Renal cortex interstitium (tissue), 11 donors: ENCODE measurements around the gene POU4F3. TPM values are rescaled to one million over a fixed set of nuclear protein-coding genes. Genes with fewer than 3 reads are reported as not detected.

Source experiments
- DNase-seq, 11 donors: peaks; one replicate each; pipeline ENCODE4 v3.0.0-alpha.2; 2013; ENCODE audit warnings: low read depth in 9 of 11, low spot score in 4 of 11; ENCODE audit errors: extremely low read depth in 1 of 11
- polyA plus RNA-seq, 3 donors: library from polyadenylated mRNA; unstranded; fragments of 120-200 nt; gene quantifications; one replicate each; pipeline ENCODE4 v1.2.1, GENCODE V29; 2013; ENCODE audit not compliant: insufficient read length in 3 of 3

POU4F3 gene
- polyA plus RNA-seq, 3 donors = 0.17 to 0.22 (median 0.17) TPM

GRCh38 chr5:146337264-146337904, 1.3 kb upstream of the POU4F3 start:
- DNase-seq = no peak

- no peak for DNase-seq
Observed at GRCh38 chr5:146337928-146338327, 711 bp upstream of the POU4F3 start.

GRCh38 chr5:146339715-146340259, 1.1 kb downstream of the POU4F3 start:
- DNase-seq = no peak

- DNase-seq = peak; percentile 44 to 84 (median 76)
Observed at GRCh38 chr5:146340260-146341081, 1.8 kb downstream of the POU4F3 start.

- no peak for DNase-seq
Observed at GRCh38 chr5:146341854-146342253, 3.2 kb downstream of the POU4F3 start.

GRCh38 chr5:146342519-146342881, 3.9 kb downstream of the POU4F3 start:
- DNase-seq = no peak

- no peak for DNase-seq
Observed at GRCh38 chr5:146342882-146343865, 4.5 kb downstream of the POU4F3 start.

- no peak for DNase-seq
Observed at GRCh38 chr5:146344155-146345118, 5.8 kb downstream of the POU4F3 start.

GRCh38 chr5:146345240-146345577, 6.6 kb downstream of the POU4F3 start:
- DNase-seq = no peak

GRCh38 chr5:146345578-146346366, 7.1 kb downstream of the POU4F3 start:
- no peak for DNase-seq

- no peak for DNase-seq
Observed at GRCh38 chr5:146357126-146357525, 18.5 kb downstream of the POU4F3 start.

GRCh38 chr5:146359836-146360235, 21.2 kb downstream of the POU4F3 start:
- no peak for DNase-seq

- DNase-seq = no peak
Observed at GRCh38 chr5:146363161-146363874, 24.7 kb downstream of the POU4F3 start.

GRCh38 chr5:146365618-146366017, 27.0 kb downstream of the POU4F3 start:
- no peak for DNase-seq

- no peak for DNase-seq
Observed at GRCh38 chr5:146366904-146367303, 28.3 kb downstream of the POU4F3 start.

GRCh38 chr5:146368137-146368536, 29.5 kb downstream of the POU4F3 start:
- DNase-seq = no peak

- DNase-seq = no peak
Observed at GRCh38 chr5:146369691-146370090, 31.1 kb downstream of the POU4F3 start.
